ENCODE measurements around the gene PDE11A. TPM values are rescaled to one million over a fixed set of nuclear protein-coding genes. Genes with fewer than 3 reads are reported as not detected.

PDE11A gene
- total RNA-seq, 1 donor from 2014 or later, result 0.75 TPM

- intact Hi-C loops (cut with DNase I), result no loop called here
- Histone ChIP-seq H3K36me3 (no peaks in the 10 kb centered on the region), H3K9me3 (no peaks in the 10 kb centered on the region), H3K27ac (no peak overlapping the region), H3K4me3 (no peak overlapping the region), H3K4me1 (no peaks in the 10 kb centered on the region), H3K27me3 (no peaks in the 10 kb centered on the region)
- no peak for DNase-seq (ENCODE audit: low spot score in 2 of 2)
- TF ChIP-seq CTCF (IDR thresholded peaks at IDR 0.05), result no peak
These were observed 383.7 kb downstream of the PDE11A start for GRCh38 chr2:177688844-177689243.

DNA sequence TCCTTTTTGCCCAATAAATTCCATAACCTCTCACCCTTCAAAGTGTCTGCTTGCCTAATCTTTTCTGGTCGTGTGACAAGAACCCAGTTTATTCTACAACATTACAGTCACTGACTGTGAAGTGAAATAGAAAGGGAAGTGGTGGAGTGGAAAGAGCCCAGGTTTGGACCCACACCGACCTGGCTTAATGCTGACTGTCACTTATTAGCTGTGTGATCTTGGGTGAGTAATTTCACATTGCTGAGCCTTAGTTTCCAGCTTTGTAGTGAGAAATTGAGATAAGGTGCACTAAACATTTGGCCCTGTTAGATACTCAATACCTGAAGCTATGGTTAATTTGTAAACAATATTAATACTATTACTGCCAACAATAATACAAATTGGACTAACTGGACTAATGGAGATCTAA is 388.9 kb downstream of the PDE11A start:
- no peaks in the 10 kb centered on the region for H3K36me3 ChIP-seq
- no peak overlapping the region for H3K27ac ChIP-seq
- H3K4me1 ChIP-seq, result no peaks in the 10 kb centered on the region
- no peaks in the 10 kb centered on the region for H3K9me3 ChIP-seq
- no peaks in the 10 kb centered on the region for H3K27me3 ChIP-seq
- TF ChIP-seq CTCF (IDR thresholded peaks at IDR 0.05), result no peak
- H3K4me3 ChIP-seq, result no peak overlapping the region
- DNase-seq (ENCODE audit: low spot score in 2 of 2), result no peak
- intact Hi-C loops (cut with DNase I), result no loop called here

DNA sequence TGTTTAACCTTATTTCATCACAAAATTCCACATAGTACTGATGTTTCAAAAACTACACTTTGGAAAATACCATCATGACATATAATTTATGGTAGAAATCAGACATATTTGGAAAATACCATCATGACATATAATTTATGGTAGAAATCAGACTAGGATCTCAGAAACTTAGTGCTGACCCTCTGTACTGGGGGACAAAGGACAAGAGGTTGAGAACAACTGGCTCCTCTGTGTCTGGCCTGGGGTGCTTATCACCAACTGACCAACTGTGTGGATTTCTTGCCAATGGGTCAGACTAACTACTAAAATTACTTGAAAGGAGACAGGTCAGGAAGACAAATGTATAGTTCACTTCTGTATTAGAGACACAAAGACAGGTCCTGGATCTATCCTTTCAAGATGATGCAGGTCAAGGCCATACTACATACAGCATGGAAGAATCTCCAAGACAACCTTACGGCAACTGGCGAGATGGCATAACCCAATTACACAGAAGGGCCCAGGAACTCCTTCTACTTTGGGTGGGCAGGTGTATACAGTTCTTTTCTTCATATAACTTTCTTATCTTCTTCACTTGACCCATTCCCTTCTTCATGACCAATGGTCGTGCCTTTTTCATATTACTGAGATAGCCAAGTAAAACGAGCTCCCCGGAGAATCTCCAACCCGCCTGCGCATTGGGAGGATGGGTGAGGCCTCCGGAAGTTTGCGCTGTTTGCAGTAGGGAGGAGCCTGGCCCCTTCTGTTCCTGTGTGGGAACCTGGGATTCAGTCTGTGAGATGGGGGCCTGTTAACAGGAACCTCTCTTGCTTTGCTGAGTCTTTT is 389.5 kb downstream of the PDE11A start:
- H3K4me3 ChIP-seq, result no peak overlapping the region
- H3K36me3 ChIP-seq, result no peaks in the 10 kb centered on the region
- no peaks in the 10 kb centered on the region for H3K4me1 ChIP-seq
- no peak for TF ChIP-seq CTCF (IDR thresholded peaks at IDR 0.05)
- H3K27me3 ChIP-seq, result no peaks in the 10 kb centered on the region
- no peaks in the 10 kb centered on the region for H3K9me3 ChIP-seq
- intact Hi-C loops (cut with DNase I), result no loop called here
- DNase-seq (ENCODE audit: low spot score in 2 of 2), result no peak
- H3K27ac ChIP-seq, result no peak overlapping the region

DNA sequence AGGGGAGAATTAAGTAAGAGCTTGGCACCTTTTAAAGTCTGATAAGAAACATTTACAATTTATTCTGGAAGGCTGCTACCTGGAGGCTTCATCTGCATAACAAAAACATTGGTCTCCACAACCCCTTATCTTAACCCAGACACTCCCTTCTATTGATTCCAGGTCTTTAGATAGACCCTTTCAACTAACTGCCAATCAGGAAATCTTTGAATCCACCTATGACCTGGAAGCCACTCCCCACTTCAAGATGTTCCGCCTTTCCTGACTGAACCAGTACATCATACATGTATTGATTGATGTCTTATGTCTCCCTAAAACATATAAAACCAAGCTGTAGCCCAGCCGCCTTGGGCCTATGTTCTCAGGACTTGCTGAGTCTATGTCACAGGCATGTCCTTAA is 390.6 kb downstream of the PDE11A start:
- no peak for TF ChIP-seq CTCF (IDR thresholded peaks at IDR 0.05)
- intact Hi-C loops (cut with DNase I), result no loop called here
- no peaks in the 10 kb centered on the region for H3K9me3 ChIP-seq
- H3K27me3 ChIP-seq, result no peaks in the 10 kb centered on the region
- H3K27ac ChIP-seq, result no peak overlapping the region
- H3K36me3 ChIP-seq, result no peaks in the 10 kb centered on the region
- DNase-seq (ENCODE audit: low spot score in 2 of 2), result no peak
- H3K4me3 ChIP-seq, result no peak overlapping the region
- H3K4me1 ChIP-seq, result no peaks in the 10 kb centered on the region

DNA sequence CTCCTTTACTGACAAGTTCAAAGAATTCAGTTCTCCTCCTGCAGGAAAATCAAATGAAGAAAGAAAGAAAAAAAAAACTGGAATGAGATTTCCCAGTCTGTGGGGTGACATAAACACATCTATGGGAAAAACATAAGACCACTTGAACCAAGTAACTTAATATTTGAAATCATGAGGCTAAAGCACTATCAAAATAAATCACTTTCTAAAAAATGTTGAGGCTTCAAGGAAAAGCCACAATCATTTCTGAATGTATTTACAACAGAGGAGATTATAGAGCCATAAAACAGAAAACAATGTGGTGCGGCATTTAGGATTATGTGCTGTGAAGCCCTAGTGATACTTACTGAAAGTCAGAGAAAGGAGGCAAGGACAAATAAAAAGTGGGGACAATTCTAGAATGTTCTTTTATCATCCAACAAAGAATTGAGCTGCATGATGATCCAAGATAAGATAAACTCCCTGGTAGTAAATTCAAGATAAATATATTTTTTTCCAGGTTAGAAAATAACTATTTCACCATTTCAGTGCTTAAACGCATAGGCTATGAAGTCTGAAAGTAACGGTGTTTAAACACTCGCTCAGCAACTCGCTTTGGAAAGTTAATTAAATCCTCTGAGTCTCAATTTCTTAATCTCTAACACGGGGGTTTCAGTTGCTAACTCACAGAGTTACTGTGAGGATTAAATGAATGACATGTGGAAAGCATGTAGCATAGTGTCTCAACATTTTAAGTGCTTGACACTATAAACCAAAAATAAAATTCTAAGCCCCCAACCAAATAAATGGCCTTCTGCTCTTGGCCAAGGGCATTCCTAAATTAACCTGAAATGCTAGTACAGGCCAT is 391.5 kb downstream of the PDE11A start:
- TF ChIP-seq CTCF (IDR thresholded peaks at IDR 0.05), result no peak
- no peaks in the 10 kb centered on the region for H3K27me3 ChIP-seq
- H3K36me3 ChIP-seq, result no peaks in the 10 kb centered on the region
- no peak overlapping the region for H3K27ac ChIP-seq
- no peaks in the 10 kb centered on the region for H3K9me3 ChIP-seq
- DNase-seq (ENCODE audit: low spot score in 2 of 2), result no peak
- no peaks in the 10 kb centered on the region for H3K4me1 ChIP-seq
- intact Hi-C loops (cut with DNase I), result no loop called here
- H3K4me3 ChIP-seq, result no peak overlapping the region
